Neural progenitor cell (in vitro differentiated cells): ENCODE data around the gene ZNF366. TPM values are rescaled to one million over a fixed set of nuclear protein-coding genes. Genes with fewer than 3 reads are reported as not detected.

Source experiments
- DNase-seq: peaks from one replicate; pipeline ENCODE4 v3.0.0-alpha.2; 2016; ENCODE audit warnings: low spot score
- H2AFZ ChIP-seq: fragments of 200-600 bp; sonication (generic); replicated peaks from 2 replicates; pipeline ENCODE4 v1.6.1; 2016; ENCODE audit warnings: antibody characterized with exemption
- H3F3A ChIP-seq: fragments of 200-600 bp; sonication (generic); 2 replicates; pipeline ENCODE4 v1.6.1; 2016; ENCODE audit warnings: antibody characterized with exemption, low read depth
- H3K27ac ChIP-seq: fragments of 200-600 bp; sonication (generic); 2 replicates; pipeline ENCODE4 v1.5.1; 2016; ENCODE audit warnings: mild to moderate bottlenecking
- H3K27me3 ChIP-seq: fragments of 200-600 bp; sonication (generic); 2 replicates; pipeline ENCODE4 v1.6.1; 2016; ENCODE audit warnings: mild to moderate bottlenecking, moderate library complexity
- H3K36me3 ChIP-seq: fragments of 200-600 bp; sonication (generic); 2 replicates; pipeline ENCODE4 v1.5.1; 2016
- H3K4me1 ChIP-seq: fragments of 200-600 bp; sonication (generic); 2 replicates; pipeline ENCODE4 v1.6.1; 2016; ENCODE audit warnings: mixed run types
- H3K4me2 ChIP-seq: fragments of 200-600 bp; sonication (generic); 2 replicates; pipeline ENCODE4 v1.6.1; 2016
- H3K4me3 ChIP-seq: fragments of 200-600 bp; sonication (generic); 2 replicates; pipeline ENCODE4 v1.5.1; 2016
- H3K79me2 ChIP-seq: fragments of 200-600 bp; sonication (generic); 2 replicates; pipeline ENCODE4 v1.6.1; 2016; ENCODE audit warnings: low read depth
- H3K9ac ChIP-seq: fragments of 200-600 bp; sonication (generic); 2 replicates; pipeline ENCODE4 v1.6.1; 2016
- H3K9me3 ChIP-seq: fragments of 200-600 bp; sonication (generic); 2 replicates; pipeline ENCODE4 v1.5.1; 2016; ENCODE audit warnings: low read depth
- H4K20me1 ChIP-seq: fragments of 200-600 bp; sonication (generic); 2 replicates; pipeline ENCODE4 v1.6.1; 2016; ENCODE audit warnings: low read depth
- H3K27ac Mint-ChIP-seq: 3 replicates; pipeline ENCODE4 v1.8.0; 2021; ENCODE audit warnings: mixed read lengths
- H3K27me3 Mint-ChIP-seq: 2 replicates; pipeline ENCODE4 v1.8.0; 2022; ENCODE audit warnings: low read depth, mild to moderate bottlenecking, inconsistent platforms, moderate library complexity, mixed read lengths; ENCODE audit not compliant: insufficient read depth
- H3K36me3 Mint-ChIP-seq: 3 replicates; pipeline ENCODE4 v1.8.0; 2021; ENCODE audit warnings: mixed read lengths
- H3K4me1 Mint-ChIP-seq: 3 replicates; pipeline ENCODE4 v1.8.0; 2021; ENCODE audit warnings: mixed read lengths
- H3K4me3 Mint-ChIP-seq: 3 replicates; pipeline ENCODE4 v1.8.0; 2021; ENCODE audit warnings: mild to moderate bottlenecking, moderate library complexity, mixed read lengths
- H3K9me3 Mint-ChIP-seq: 3 replicates; pipeline ENCODE4 v1.8.0; 2020; ENCODE audit warnings: mixed read lengths
- CTCF ChIP-seq: fragments of 200-600 bp; sonication (generic); IDR thresholded peaks from 2 replicates; pipeline ENCODE4 v1.5.1; 2017; ENCODE audit warnings: antibody characterized with exemption, mild to moderate bottlenecking
- EZH2 ChIP-seq: fragments of 200-600 bp; sonication (generic); IDR thresholded peaks from 2 replicates; pipeline ENCODE4 v1.6.1; 2017; ENCODE audit warnings: antibody characterized with exemption, mild to moderate bottlenecking, moderate library complexity
- EZH2phosphoT487 ChIP-seq: fragments of 200-600 bp; sonication (generic); IDR thresholded peaks from 2 replicates; pipeline ENCODE4 v1.6.1; 2017; ENCODE audit warnings: antibody characterized with exemption
- total RNA-seq: library from RNA; depleted of rRNA; stranded (reverse); fragments of >200 nt; gene quantifications from 2 replicates; pipeline ENCODE4 v1.2.3, GENCODE V29; 2015; ENCODE audit warnings: low replicate concordance

The ZNF366 gene
- total RNA-seq, 1 donor from 2014 or later: not detected

DNA sequence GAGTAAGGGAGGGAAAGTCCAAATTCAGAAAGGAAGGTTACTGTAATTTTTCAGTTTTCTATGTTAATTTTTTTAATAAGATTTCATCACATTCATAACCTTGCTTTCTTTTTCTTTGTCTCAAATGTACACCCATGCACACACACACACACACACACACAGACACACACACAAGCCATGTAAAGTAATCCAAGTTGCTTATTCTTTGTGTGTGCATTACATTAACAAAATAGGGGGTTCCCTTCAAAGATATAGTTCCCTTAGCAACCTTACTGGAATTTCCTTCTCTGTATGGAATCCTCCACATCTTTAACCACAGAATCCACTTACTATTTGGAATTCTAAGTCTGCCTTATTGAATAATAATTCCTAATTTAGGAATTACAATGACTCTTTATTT lies 32.7 kb downstream of the ZNF366 start:
- H3K4me3 ChIP-seq: no peak overlapping the region
- H3K9ac ChIP-seq: no peak overlapping the region
- H3K4me2 ChIP-seq: peak overlapping the region; percentile 11
- no peaks in the 10 kb centered on the region for H3K9me3 ChIP-seq
- H3K27ac ChIP-seq: no peak overlapping the region
- Mint-ChIP-seq H3K27me3 (peaks cover 2% of the 10 kb centered on the region), H3K4me1 (peaks cover 49% of the 10 kb centered on the region), H3K4me3 (no peak overlapping the region), H3K9me3 (peaks cover 11% of the 10 kb centered on the region), H3K27ac (peak overlapping the region; percentile 99), H3K36me3 (peaks cover 9% of the 10 kb centered on the region)
- no peaks in the 10 kb centered on the region for H4K20me1 ChIP-seq
- H3K36me3 ChIP-seq: no peaks in the 10 kb centered on the region
- H2AFZ ChIP-seq: no peak overlapping the region
- TF ChIP-seq CTCF (no peak), EZH2phosphoT487 (no peak), EZH2 (no peak)
- H3F3A ChIP-seq: no peaks in the 10 kb centered on the region
- no peaks in the 10 kb centered on the region for H3K27me3 ChIP-seq
- DNase-seq: no peak
- H3K79me2 ChIP-seq: no peaks in the 10 kb centered on the region
- H3K4me1 ChIP-seq: peaks cover 17% of the 10 kb centered on the region

DNA sequence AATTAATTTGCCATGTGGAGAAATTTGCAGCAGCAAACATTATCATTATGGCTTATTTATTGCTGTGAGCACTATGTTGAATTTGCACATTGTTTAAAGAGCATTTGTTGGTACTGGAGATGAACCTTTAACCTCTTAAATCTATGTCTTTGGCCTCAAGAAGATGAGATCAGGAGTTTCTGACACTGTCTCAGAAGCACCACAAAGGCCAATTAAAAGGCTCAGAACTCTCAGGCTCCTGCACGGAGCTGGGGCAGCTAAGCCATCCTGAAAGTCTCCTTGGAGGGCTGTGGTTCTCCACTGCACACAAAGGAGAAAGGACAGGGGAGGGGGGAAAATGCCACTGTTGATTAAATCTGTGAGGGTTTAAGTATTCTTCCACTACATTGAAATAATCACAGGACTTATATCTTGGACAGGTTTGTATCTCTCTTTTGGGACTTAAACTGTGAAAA lies 33.1 kb downstream of the ZNF366 start:
- Mint-ChIP-seq H3K9me3 (peaks cover 11% of the 10 kb centered on the region), H3K4me1 (peaks cover 49% of the 10 kb centered on the region), H3K36me3 (peaks cover 9% of the 10 kb centered on the region), H3K4me3 (no peak overlapping the region), H3K27ac (peak overlapping the region; percentile 99), H3K27me3 (peaks cover 2% of the 10 kb centered on the region)
- peak; percentile 30 for DNase-seq
- Histone ChIP-seq H3K9me3 (no peaks in the 10 kb centered on the region), H3K9ac (no peak overlapping the region), H3K27me3 (no peaks in the 10 kb centered on the region), H3F3A (no peaks in the 10 kb centered on the region), H2AFZ (no peak overlapping the region), H3K27ac (no peak overlapping the region), H3K36me3 (no peaks in the 10 kb centered on the region), H4K20me1 (no peaks in the 10 kb centered on the region), H3K4me3 (no peak overlapping the region), H3K4me1 (peaks cover 17% of the 10 kb centered on the region), H3K79me2 (no peaks in the 10 kb centered on the region), H3K4me2 (peak overlapping the region; percentile 11)
- TF ChIP-seq EZH2phosphoT487: no peak
- TF ChIP-seq EZH2: no peak
- TF ChIP-seq CTCF: no peak

DNA sequence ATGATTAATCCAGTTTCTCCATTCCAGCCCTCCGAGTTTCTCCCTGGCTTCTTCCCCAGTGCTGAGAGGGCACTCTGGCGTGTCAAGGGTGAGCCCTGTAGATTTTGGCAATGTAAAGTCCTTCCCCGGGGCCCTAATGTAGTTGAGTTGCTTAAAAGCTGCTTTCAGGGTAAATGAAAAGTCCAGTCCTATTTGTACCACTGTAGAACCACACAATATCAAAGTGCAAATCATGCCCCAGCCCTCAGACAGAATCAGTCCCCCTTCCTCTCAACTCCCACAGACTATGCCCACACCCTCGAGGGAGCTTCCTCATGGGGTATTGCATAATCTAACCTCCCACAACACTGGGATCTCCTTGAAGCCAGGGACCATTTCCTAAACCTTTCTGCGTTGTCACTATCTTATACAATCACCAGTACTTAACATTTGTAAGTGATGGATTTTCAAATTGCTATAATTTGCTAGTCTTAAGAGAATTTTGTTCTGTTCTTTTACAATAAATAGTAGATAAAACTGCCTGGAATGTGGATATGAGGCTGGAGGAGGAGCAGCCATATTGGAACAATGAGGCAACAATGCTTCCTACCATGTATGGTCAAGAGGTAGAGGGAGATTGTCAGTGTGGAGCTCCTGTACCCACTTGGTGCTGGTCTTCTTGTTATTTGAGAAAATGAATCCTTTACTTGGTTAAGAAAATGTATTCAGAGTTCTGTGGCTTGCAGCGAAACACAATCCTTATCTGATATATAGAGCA lies 34.4 kb downstream of the ZNF366 start:
- Mint-ChIP-seq H3K27ac (peak overlapping the region; percentile 99), H3K4me1 (peaks cover 39% of the 10 kb centered on the region), H3K9me3 (peaks cover 11% of the 10 kb centered on the region), H3K36me3 (peaks cover 9% of the 10 kb centered on the region), H3K27me3 (peaks cover 2% of the 10 kb centered on the region), H3K4me3 (no peak overlapping the region)
- TF ChIP-seq CTCF: no peak
- no peak for TF ChIP-seq EZH2
- TF ChIP-seq EZH2phosphoT487: no peak
- Histone ChIP-seq H3K4me3 (no peak overlapping the region), H2AFZ (no peak overlapping the region), H3K27ac (no peak overlapping the region), H3K36me3 (no peaks in the 10 kb centered on the region), H3K9me3 (no peaks in the 10 kb centered on the region), H3K4me2 (no peak overlapping the region), H3K4me1 (peaks cover 17% of the 10 kb centered on the region), H4K20me1 (no peaks in the 10 kb centered on the region), H3K79me2 (no peaks in the 10 kb centered on the region), H3F3A (no peaks in the 10 kb centered on the region), H3K9ac (no peak overlapping the region), H3K27me3 (no peaks in the 10 kb centered on the region)
- no peak for DNase-seq
